PFSK-1 (cell line): Measurements from ENCODE around the gene ROBO1.

Experiments
- FOXP2 ChIP-seq: optimal IDR thresholded peaks from 2 replicates; pipeline ENCODE3; 2011; ENCODE audit warnings: borderline replicate concordance, control low read depth, inconsistent platforms; ENCODE audit not compliant: insufficient read depth; ENCODE audit errors: extremely low read length, extremely low read depth
- POLR2AphosphoS5 ChIP-seq: IDR thresholded peaks from 2 replicates; pipeline ENCODE4 v1.6.1; 2012; ENCODE audit warnings: low read depth, mild to moderate bottlenecking, control low read depth, low read length, moderate library complexity
- REST ChIP-seq, 2 experiments: IDR thresholded peaks; 2 replicates each; pipeline versions ENCODE4 v1.6.1 to v1.8.0; 2011 to 2012; ENCODE audit warnings: low read depth in 2 of 2, low read length in 2 of 2, control low read depth in 1 of 2, inconsistent platforms in 1 of 2, mild to moderate bottlenecking in 1 of 2, moderate library complexity in 1 of 2; ENCODE audit not compliant: insufficient read depth in 1 of 2
- SIN3A ChIP-seq: IDR thresholded peaks from 2 replicates; pipeline ENCODE4 v1.6.1; 2012; ENCODE audit warnings: mild to moderate bottlenecking, low read length, moderate library complexity, borderline replicate concordance; ENCODE audit not compliant: insufficient read depth
- TAF1 ChIP-seq: IDR thresholded peaks from 2 replicates; pipeline ENCODE4 v1.6.1; 2012; ENCODE audit warnings: low read length, control low read depth, borderline replicate concordance; ENCODE audit not compliant: insufficient read depth

ROBO1 gene

DNA sequence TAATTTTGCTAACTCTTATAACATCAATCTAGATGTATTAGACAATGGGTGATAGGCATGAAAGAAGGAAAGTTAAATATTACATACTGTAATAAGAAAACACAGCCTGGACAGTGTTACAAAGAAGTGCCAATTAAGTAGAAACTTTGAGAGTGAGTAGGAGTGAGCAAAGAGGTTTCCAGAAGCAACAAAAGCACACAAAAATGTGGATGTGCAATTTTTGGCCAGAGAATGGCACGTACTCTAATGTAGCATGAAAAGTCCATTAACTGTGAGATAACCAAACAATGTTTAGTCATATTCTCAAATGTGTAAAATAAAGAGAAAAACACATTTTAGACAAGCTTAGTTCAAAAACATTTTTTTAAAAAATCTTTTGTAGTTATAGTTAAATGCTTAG is 567.3 kb downstream of the ROBO1 start:
- no peak for TF ChIP-seq REST (IDR thresholded peaks at IDR 0.05; ENCODE audit: insufficient read depth in 1 of 2, low read depth in 2 of 2, low read length in 2 of 2)

DNA sequence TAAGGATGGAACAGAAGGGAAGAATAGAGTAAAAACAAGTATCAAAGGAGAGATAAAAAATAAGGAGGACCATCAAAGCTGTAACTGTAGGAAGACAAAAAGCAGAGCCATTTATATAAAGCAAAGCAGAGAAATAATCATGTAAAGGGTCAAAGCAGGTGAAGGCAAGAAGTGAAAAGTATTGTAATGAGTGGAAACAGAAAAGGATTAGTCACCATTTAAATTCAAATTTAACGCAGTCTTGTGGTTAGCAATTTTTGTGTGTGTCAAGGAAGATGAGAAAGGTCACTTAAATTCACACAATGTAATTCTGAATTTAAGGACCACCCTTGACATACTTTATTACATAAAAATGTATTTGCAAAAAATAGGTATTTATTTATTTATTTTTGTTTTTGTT is 567.8 kb downstream of the ROBO1 start:
- TF ChIP-seq POLR2AphosphoS5 (no peak), FOXP2 (no peak), TAF1 (no peak), SIN3A (no peak), REST (IDR thresholded peaks at IDR 0.05; ENCODE audit: insufficient read depth in 1 of 2, low read depth in 2 of 2, low read length in 2 of 2) (no peak)

DNA sequence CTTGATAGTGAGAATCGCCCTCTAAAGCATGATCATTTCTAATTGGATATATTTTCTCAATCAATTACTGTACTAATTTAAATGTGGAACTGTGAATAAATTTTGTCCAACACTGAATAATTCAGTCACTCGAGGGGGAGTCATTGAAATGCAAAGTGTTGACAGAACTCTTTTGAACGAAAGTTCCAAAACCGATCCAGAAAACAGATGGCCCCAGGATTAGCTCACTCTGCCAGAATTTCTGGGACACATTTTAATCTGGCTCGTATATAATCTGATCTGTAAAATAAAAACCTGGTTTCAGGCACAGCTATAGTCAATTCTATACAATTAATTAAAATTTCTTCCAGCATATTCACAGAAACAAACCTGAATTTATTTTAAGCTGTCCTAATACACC is 580.4 kb downstream of the ROBO1 start:
- TF ChIP-seq REST (IDR thresholded peaks at IDR 0.05; ENCODE audit: insufficient read depth in 1 of 2, low read depth in 2 of 2, low read length in 2 of 2) (no peak), SIN3A (no peak), TAF1 (no peak), POLR2AphosphoS5 (no peak), FOXP2 (no peak)

GRCh38 chr3:79184251-79184650 is 583.5 kb downstream of the ROBO1 start:
- no peak for TF ChIP-seq FOXP2
- TF ChIP-seq TAF1 = no peak
- no peak for TF ChIP-seq SIN3A
- no peak for TF ChIP-seq REST (IDR thresholded peaks at IDR 0.05; ENCODE audit: insufficient read depth in 1 of 2, low read depth in 2 of 2, low read length in 2 of 2)
- TF ChIP-seq POLR2AphosphoS5 = no peak

- TF ChIP-seq TAF1 = no peak
- no peak for TF ChIP-seq SIN3A
- no peak for TF ChIP-seq REST (IDR thresholded peaks at IDR 0.05; ENCODE audit: insufficient read depth in 1 of 2, low read depth in 2 of 2, low read length in 2 of 2)
- TF ChIP-seq POLR2AphosphoS5 = no peak
- TF ChIP-seq FOXP2 = no peak
Observed at GRCh38 chr3:79183496-79183895, 584.3 kb downstream of the ROBO1 start.
